RWPE1 (cell line): Measurements from ENCODE around the gene PRKAA1.

ENCODE experiments used
- CTCF ChIA-PET: fragments of 350-600 bp; sonication (Branson Sonifier 250); formaldehyde crosslinking; extraction: SDS; loops from one replicate; lab custom pipeline; 2021; lab: Yijun Ruan, JAX
- POLR2A ChIA-PET: fragments of 400-600 bp; formaldehyde crosslinking; extraction: SDS; loops from one replicate; lab custom pipeline; 2020; ENCODE audit warnings: antibody characterized with exemption; ENCODE audit not compliant: low non-redundant PET; lab: Yijun Ruan, JAX
- DNase-seq: peaks from one replicate; pipeline ENCODE4 v3.0.0; 2012; ENCODE audit warnings: low spot score
- H3K27ac ChIP-seq: fragments of 450-650 bp; 2 replicates; pipeline ENCODE4 v1.5.1; 2017
- CTCF ChIP-seq: fragments of 450-650 bp; conservative IDR thresholded peaks from 2 replicates; pipeline ENCODE4 v1.5.1; 2017; ENCODE audit warnings: low read depth, mild to moderate bottlenecking

The PRKAA1 gene

GRCh38 chr5:40780858-40781257 lies 17.3 kb downstream of the PRKAA1 start:
- CTCF ChIA-PET = no interaction called here
- no peak overlapping the region for H3K27ac ChIP-seq
- no peak for DNase-seq
- no peak for TF ChIP-seq CTCF
- POLR2A ChIA-PET = no interaction called here

- no peak for TF ChIP-seq CTCF
- peak; percentile 18 for DNase-seq
- POLR2A ChIA-PET = no interaction called here
- H3K27ac ChIP-seq = no peak overlapping the region
- CTCF ChIA-PET = no interaction called here
These were observed 18.0 kb downstream of the PRKAA1 start for GRCh38 chr5:40780199-40780598.

GRCh38 chr5:40779561-40779960 lies 18.6 kb downstream of the PRKAA1 start:
- POLR2A ChIA-PET = no interaction called here
- H3K27ac ChIP-seq = no peak overlapping the region
- no peak for TF ChIP-seq CTCF
- DNase-seq = no peak
- CTCF ChIA-PET = no interaction called here

- CTCF ChIA-PET = no interaction called here
- no peak overlapping the region for H3K27ac ChIP-seq
- TF ChIP-seq CTCF = no peak
- DNase-seq = no peak
- POLR2A ChIA-PET = no interaction called here
These were observed 20.0 kb downstream of the PRKAA1 start for GRCh38 chr5:40778133-40778532.

GRCh38 chr5:40776658-40776977 lies 21.6 kb downstream of the PRKAA1 start:
- POLR2A ChIA-PET = no interaction called here
- DNase-seq = no peak
- TF ChIP-seq CTCF = no peak
- CTCF ChIA-PET = interaction anchor here (0.6 kb wide), 1 partner anchor 1125 kb away, joined by 4 read pairs; no protein-coding TSS in a partner anchor
- H3K27ac ChIP-seq = no peak overlapping the region

- no peak overlapping the region for H3K27ac ChIP-seq
- TF ChIP-seq CTCF = no peak
- ChIA-PET POLR2A (no interaction called here), CTCF (interaction anchor here (0.6 kb wide), 1 partner anchor 1704 kb away, joined by 3 read pairs; no protein-coding TSS in a partner anchor)
- no peak for DNase-seq
These were observed 22.1 kb downstream of the PRKAA1 start for GRCh38 chr5:40775846-40776657.
